B cell (primary cell): ENCODE data around the gene RNF223.

ENCODE experiments used
- EZH2 ChIP-seq: IDR thresholded peaks from 2 replicates; pipeline ENCODE4 v1.6.1; 2012; ENCODE audit warnings: borderline replicate concordance, low read depth, mild to moderate bottlenecking, moderate library complexity, low read length; ENCODE audit not compliant: insufficient read depth, poor library complexity, severe bottlenecking
- TF ChIP-seq, protein P1 (sequence below): fragments of 200-600 bp; IDR thresholded peaks from one replicate; pipeline ENCODE4 v1.8.0; 2022; ENCODE audit warnings: antibody characterized with exemption, mild to moderate bottlenecking

DNA sequence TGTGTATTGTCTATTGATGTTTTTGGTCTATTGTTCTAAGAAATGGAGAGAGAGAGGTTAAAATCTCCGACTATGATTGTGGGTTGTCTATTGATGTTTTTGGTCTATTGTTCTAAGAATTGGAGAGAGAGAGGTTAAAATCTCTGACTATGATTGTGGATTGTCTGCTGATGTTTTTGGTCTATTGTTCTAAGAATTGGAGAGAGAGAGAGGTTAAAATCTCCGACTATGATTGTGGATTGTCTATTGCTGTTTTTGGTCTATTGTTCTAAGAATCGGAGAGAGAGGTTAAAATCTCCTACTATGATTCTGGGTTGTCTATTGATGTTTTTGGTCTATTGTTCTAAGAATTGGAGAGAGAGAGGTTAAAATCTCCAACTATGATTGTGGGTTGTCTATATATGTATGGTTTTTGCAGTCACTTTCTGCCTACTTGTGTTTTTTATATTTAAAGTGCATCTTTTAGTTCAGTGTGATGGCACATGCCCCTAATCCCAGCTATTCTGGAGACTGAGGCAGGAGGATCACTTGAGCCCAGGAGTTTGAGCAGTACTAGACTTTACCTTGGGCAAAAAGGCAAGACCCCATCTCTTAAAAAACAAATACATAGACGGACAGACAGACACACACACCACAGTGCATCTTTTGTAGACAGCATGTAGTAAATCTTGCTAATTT lies 25.5 kb upstream of the RNF223 start:
- no peak for TF ChIP-seq EZH2
- TF ChIP-seq, protein P1, sequence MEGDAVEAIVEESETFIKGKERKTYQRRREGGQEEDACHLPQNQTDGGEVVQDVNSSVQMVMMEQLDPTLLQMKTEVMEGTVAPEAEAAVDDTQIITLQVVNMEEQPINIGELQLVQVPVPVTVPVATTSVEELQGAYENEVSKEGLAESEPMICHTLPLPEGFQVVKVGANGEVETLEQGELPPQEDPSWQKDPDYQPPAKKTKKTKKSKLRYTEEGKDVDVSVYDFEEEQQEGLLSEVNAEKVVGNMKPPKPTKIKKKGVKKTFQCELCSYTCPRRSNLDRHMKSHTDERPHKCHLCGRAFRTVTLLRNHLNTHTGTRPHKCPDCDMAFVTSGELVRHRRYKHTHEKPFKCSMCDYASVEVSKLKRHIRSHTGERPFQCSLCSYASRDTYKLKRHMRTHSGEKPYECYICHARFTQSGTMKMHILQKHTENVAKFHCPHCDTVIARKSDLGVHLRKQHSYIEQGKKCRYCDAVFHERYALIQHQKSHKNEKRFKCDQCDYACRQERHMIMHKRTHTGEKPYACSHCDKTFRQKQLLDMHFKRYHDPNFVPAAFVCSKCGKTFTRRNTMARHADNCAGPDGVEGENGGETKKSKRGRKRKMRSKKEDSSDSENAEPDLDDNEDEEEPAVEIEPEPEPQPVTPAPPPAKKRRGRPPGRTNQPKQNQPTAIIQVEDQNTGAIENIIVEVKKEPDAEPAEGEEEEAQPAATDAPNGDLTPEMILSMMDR: no peak
